ENCODE results near the gene GUK1. TPM values are rescaled to one million over a fixed set of nuclear protein-coding genes. Genes with fewer than 3 reads are reported as not detected.

GUK1 gene
- total RNA-seq, 2 donors from 2014 or later = 110 to 112 TPM

- 92 to 93% methylated on average over 14 of the region's 14 CpGs for WGBS, 2 experiments (ENCODE audit: insufficient coverage in 1 of 2, insufficient read length in 1 of 2)
- no peak for TF ChIP-seq CTCF (conservative IDR thresholded peaks at IDR 0.05)
- no peak overlapping the region for H3K27ac Mint-ChIP-seq
Observed at GRCh38 chr1:228190182-228190581, 50.1 kb downstream of the GUK1 start.

DNA sequence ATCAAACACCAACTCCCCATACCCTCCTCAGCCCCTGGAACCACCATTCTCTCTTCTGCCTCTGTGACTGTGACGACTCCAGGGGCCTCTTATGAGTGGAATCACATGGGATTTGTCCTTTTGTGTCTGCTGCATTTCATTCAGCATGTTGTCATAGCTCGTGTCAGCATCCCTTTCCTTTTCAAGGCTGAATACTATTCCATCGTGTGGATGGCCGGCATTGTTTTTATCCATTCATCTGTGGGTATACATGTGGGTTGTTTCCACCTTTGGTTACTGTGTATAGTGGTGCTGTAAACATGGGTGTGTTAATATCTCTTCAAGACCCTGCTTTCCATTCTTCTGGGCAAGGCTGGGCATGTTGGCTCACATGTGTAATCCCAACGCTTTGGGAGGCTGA is 50.7 kb downstream of the GUK1 start:
- no peak for TF ChIP-seq CTCF (conservative IDR thresholded peaks at IDR 0.05)
- DNase-seq = no peak
- H3K27me3 Mint-ChIP-seq (ENCODE audit: insufficient read depth) = peaks cover 14% of the 10 kb centered on the region
- H3K27me3 ChIP-seq (ENCODE audit: control insufficient read depth, insufficient read depth, low read length, poor library complexity, severe bottlenecking) = no peaks in the 10 kb centered on the region
- no peak overlapping the region for H3K4me3 ChIP-seq (ENCODE audit: low read length)
- peaks cover 1% of the 10 kb centered on the region for H3K4me1 Mint-ChIP-seq
- H3K36me3 Mint-ChIP-seq (ENCODE audit: low read depth) = no peaks in the 10 kb centered on the region
- no peaks in the 10 kb centered on the region for H3K36me3 ChIP-seq (ENCODE audit: control insufficient read depth, insufficient read depth, low read length)
- no peak overlapping the region for H3K9ac ChIP-seq (ENCODE audit: extremely low read depth, low read length, poor library complexity, severe bottlenecking)
- H3K4me3 Mint-ChIP-seq = no peak overlapping the region
- peaks cover 7% of the 10 kb centered on the region for H3K9me3 Mint-ChIP-seq
- no peaks in the 10 kb centered on the region for H3K9me3 ChIP-seq (ENCODE audit: control insufficient read depth, low read length)
- H3K4me1 ChIP-seq (ENCODE audit: control insufficient read depth, insufficient read depth, low read length) = no peaks in the 10 kb centered on the region
- 89 to 93% methylated on average over 2 to 5 of the region's 5 CpGs for WGBS, 2 experiments (ENCODE audit: insufficient coverage in 1 of 2, insufficient read length in 1 of 2)
- H3K27ac ChIP-seq (ENCODE audit: low read depth, low read length) = no peak overlapping the region
- H3K27ac Mint-ChIP-seq = no peak overlapping the region

More at GRCh38 chr1:228190182-228190581, 50.1 kb downstream of the GUK1 start:
- Mint-ChIP-seq H3K36me3 (ENCODE audit: low read depth) (no peaks in the 10 kb centered on the region), H3K4me1 (peaks cover 4% of the 10 kb centered on the region), H3K27me3 (ENCODE audit: insufficient read depth) (peaks cover 11% of the 10 kb centered on the region), H3K4me3 (no peak overlapping the region), H3K9me3 (peaks cover 2% of the 10 kb centered on the region)
- Histone ChIP-seq H3K4me1 (ENCODE audit: control insufficient read depth, insufficient read depth, low read length) (no peaks in the 10 kb centered on the region), H3K4me3 (ENCODE audit: low read length) (no peak overlapping the region), H3K27ac (ENCODE audit: low read depth, low read length) (no peak overlapping the region), H3K9me3 (ENCODE audit: control insufficient read depth, low read length) (no peaks in the 10 kb centered on the region), H3K36me3 (ENCODE audit: control insufficient read depth, insufficient read depth, low read length) (no peaks in the 10 kb centered on the region), H3K9ac (ENCODE audit: extremely low read depth, low read length, poor library complexity, severe bottlenecking) (no peak overlapping the region), H3K27me3 (ENCODE audit: control insufficient read depth, insufficient read depth, low read length, poor library complexity, severe bottlenecking) (no peaks in the 10 kb centered on the region)
- DNase-seq = no peak

GRCh38 chr1:228194436-228194835 is 54.4 kb downstream of the GUK1 start:
- Mint-ChIP-seq H3K27ac (no peak overlapping the region), H3K4me1 (no peaks in the 10 kb centered on the region), H3K36me3 (ENCODE audit: low read depth) (peaks cover 8% of the 10 kb centered on the region), H3K4me3 (no peak overlapping the region), H3K27me3 (ENCODE audit: insufficient read depth) (peaks cover 17% of the 10 kb centered on the region), H3K9me3 (peaks cover 28% of the 10 kb centered on the region)
- H3K27me3 ChIP-seq (ENCODE audit: control insufficient read depth, insufficient read depth, low read length, poor library complexity, severe bottlenecking) = no peaks in the 10 kb centered on the region
- no peak overlapping the region for H3K27ac ChIP-seq (ENCODE audit: low read depth, low read length)
- no peak overlapping the region for H3K4me3 ChIP-seq (ENCODE audit: low read length)
- H3K36me3 ChIP-seq (ENCODE audit: control insufficient read depth, insufficient read depth, low read length) = no peaks in the 10 kb centered on the region
- peaks cover 12% of the 10 kb centered on the region for H3K9me3 ChIP-seq (ENCODE audit: control insufficient read depth, low read length)
- WGBS, 2 experiments (ENCODE audit: insufficient coverage in 1 of 2, insufficient read length in 1 of 2) = 78 to 88% methylated on average over 1 to 3 of the region's 3 CpGs
- no peak for TF ChIP-seq CTCF (conservative IDR thresholded peaks at IDR 0.05)
- no peaks in the 10 kb centered on the region for H3K4me1 ChIP-seq (ENCODE audit: control insufficient read depth, insufficient read depth, low read length)
- DNase-seq = no peak
- no peak overlapping the region for H3K9ac ChIP-seq (ENCODE audit: extremely low read depth, low read length, poor library complexity, severe bottlenecking)

All from endodermal cell (in vitro differentiated cells).